ENCODE data around the gene ACKR2. TPM values are rescaled to one million over a fixed set of nuclear protein-coding genes. Genes with fewer than 3 reads are reported as not detected.

Gene ACKR2
- total RNA-seq, 2 donors from 2014 or later = 0.55 to 1.9 TPM

- 18% methylated on average over 3 of the region's 3 CpGs for WGBS
- DNase-seq (ENCODE audit: low spot score) = peak; percentile 47
- H3K4me3 ChIP-seq = no peak overlapping the region
- no peaks in the 10 kb centered on the region for H3K27me3 ChIP-seq (replicated peaks; ENCODE audit: insufficient read depth)
- no peak overlapping the region for H3K27ac ChIP-seq
- TF ChIP-seq POLR2AphosphoS5 (IDR thresholded peaks at IDR 0.05) = no peak
- peak; percentile 26 to 67 (median 64) for TF ChIP-seq CTCF (IDR thresholded peaks at IDR 0.05)
- H3K4me1 ChIP-seq (replicated peaks) = no peaks in the 10 kb centered on the region
- H3K9me3 ChIP-seq = no peaks in the 10 kb centered on the region
- H3K36me3 ChIP-seq = no peaks in the 10 kb centered on the region
- intact Hi-C loops (cut with DNase I) = loop anchor here (2.0 kb wide), 1 partner anchor 49 kb away; no protein-coding TSS in a partner anchor
These were observed 22.1 kb downstream of the ACKR2 start for GRCh38 chr3:42831321-42831713.

DNA sequence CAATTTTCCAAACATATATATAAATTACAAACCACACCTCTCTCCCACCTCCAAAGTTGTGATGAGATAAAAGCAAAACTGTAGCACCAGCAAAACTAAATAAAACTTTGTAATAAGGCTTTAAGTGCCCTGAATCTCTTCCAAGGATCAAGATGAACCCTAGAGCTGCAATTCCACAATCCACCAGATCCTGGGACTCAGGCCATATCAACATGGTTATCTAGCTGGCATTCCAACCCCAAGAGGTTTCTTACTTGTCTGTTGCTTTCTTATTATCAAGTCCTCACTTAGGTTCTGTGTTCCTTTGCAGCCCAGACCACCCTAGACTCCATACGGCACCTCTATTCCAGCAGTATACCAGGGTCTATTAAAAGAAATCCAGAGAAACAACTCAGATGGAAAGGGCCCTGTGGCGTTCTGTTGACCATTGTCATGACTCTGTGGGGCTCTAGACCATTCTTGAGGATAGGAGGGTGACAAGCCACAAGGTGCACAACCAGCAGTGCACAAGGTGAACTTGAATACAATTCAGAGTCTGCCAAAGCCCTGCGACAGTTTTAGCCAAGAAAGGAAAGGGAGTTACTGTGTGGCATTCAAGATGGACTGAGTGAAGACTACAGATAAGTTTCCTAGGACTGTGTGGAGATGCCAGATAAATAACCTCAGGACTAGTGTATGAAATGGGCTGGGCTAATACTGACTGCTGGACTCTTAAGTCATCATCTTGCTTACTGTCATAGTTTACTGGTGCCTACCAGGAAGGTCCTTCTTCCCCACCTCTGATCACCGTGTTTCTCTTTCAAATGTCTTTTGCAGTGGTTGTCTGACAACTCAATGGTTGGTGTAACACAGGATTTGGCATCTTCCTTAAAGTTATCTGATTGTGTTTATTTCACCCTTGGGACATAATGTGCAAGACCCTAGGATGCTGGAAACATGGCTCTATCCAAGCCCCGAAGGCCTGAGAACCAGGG lies 27.2 kb downstream of the ACKR2 start:
- no peak overlapping the region for H3K27ac ChIP-seq
- no peaks in the 10 kb centered on the region for H3K36me3 ChIP-seq
- H3K27me3 ChIP-seq (replicated peaks; ENCODE audit: insufficient read depth) = no peaks in the 10 kb centered on the region
- TF ChIP-seq POLR2A (IDR thresholded peaks at IDR 0.05) = no peak
- no peak for TF ChIP-seq CTCF (IDR thresholded peaks at IDR 0.05)
- no peak for TF ChIP-seq POLR2AphosphoS5 (IDR thresholded peaks at IDR 0.05)
- H3K9me3 ChIP-seq = no peaks in the 10 kb centered on the region
- no peak for DNase-seq (ENCODE audit: low spot score)
- no peaks in the 10 kb centered on the region for H3K4me1 ChIP-seq (replicated peaks)
- intact Hi-C loops (cut with DNase I) = loop anchor here (5.0 kb wide), 1 partner anchor 54 kb away; no protein-coding TSS in a partner anchor
- no peak overlapping the region for H3K4me3 ChIP-seq
- WGBS = 80% methylated on average over 5 of the region's 5 CpGs

GRCh38 chr3:42838571-42838970 lies 29.3 kb downstream of the ACKR2 start:
- Histone ChIP-seq H3K9me3 (no peaks in the 10 kb centered on the region), H3K4me1 (replicated peaks) (no peaks in the 10 kb centered on the region), H3K27me3 (replicated peaks; ENCODE audit: insufficient read depth) (no peaks in the 10 kb centered on the region), H3K27ac (no peak overlapping the region), H3K36me3 (no peaks in the 10 kb centered on the region), H3K4me3 (no peak overlapping the region)
- 52% methylated on average over 4 of the region's 4 CpGs for WGBS
- TF ChIP-seq POLR2AphosphoS5 (IDR thresholded peaks at IDR 0.05) = peak; percentile 67
- no peak for TF ChIP-seq POLR2A (IDR thresholded peaks at IDR 0.05)
- intact Hi-C loops (cut with DNase I) = loop anchor here (2.0 to 5.0 kb wide), 2 partner anchors 42 to 56 kb away; no protein-coding TSS in a partner anchor
- peak; percentile 12 for DNase-seq (ENCODE audit: low spot score)

DNA sequence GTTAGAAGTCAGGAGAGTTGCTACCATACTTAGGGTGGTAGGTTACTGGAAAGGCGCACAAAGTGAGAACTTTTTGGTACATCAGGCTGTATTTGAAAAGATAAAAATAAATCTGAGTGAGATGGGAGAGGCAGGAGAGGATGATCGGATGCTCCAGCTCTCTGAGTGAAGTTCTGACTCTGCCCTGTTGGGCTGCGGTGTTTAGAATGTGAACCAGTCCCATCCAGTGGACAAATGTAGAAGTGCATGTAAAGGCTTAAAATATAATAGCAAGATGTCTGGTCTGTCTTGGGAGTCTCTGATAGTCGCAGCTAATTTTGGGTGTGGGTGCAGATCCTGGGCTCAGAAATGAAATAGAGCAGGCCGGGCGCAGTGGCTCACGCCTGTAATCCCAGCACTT lies 30.4 kb downstream of the ACKR2 start:
- no peaks in the 10 kb centered on the region for H3K27me3 ChIP-seq (replicated peaks; ENCODE audit: insufficient read depth)
- TF ChIP-seq CTCF (IDR thresholded peaks at IDR 0.05) = peak; percentile 61 to 92 (median 80)
- peak; percentile 50 for TF ChIP-seq POLR2AphosphoS5 (IDR thresholded peaks at IDR 0.05)
- TF ChIP-seq POLR2A (IDR thresholded peaks at IDR 0.05) = no peak
- intact Hi-C loops (cut with DNase I) = loop anchor here (2.0 to 5.0 kb wide), 2 partner anchors 41 to 57 kb away; no protein-coding TSS in a partner anchor
- no peaks in the 10 kb centered on the region for H3K4me1 ChIP-seq (replicated peaks)
- no peak overlapping the region for H3K27ac ChIP-seq
- no peak overlapping the region for H3K4me3 ChIP-seq
- no peaks in the 10 kb centered on the region for H3K9me3 ChIP-seq
- no peaks in the 10 kb centered on the region for H3K36me3 ChIP-seq
- peak; percentile 57 for DNase-seq (ENCODE audit: low spot score)
- 41% methylated on average over 7 of the region's 7 CpGs for WGBS

DNA sequence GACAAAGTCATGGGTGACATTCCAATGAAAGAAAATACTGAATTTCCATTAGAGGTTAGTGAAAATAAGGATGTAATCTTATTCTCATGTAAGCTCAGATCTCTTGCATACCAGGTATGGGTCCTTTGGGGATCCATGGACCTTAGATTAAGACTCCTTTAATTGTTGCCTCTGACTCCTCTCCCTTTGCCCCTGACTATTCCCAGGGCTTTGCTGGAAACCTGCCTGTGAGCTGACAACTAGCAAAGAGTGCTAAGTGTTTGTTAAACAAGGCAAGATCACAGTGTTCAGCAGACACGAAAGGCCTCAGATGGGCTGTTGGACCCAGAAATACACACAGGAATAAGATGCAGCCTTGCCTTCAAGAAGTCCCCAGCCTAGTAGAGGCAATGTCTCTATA lies 32.1 kb downstream of the ACKR2 start:
- Histone ChIP-seq H3K27ac (no peak overlapping the region), H3K9me3 (no peaks in the 10 kb centered on the region), H3K36me3 (no peaks in the 10 kb centered on the region), H3K4me3 (no peak overlapping the region), H3K27me3 (replicated peaks; ENCODE audit: insufficient read depth) (no peaks in the 10 kb centered on the region), H3K4me1 (replicated peaks) (no peaks in the 10 kb centered on the region)
- TF ChIP-seq CTCF (IDR thresholded peaks at IDR 0.05) (no peak), POLR2A (IDR thresholded peaks at IDR 0.05) (no peak), POLR2AphosphoS5 (IDR thresholded peaks at IDR 0.05) (no peak)
- no peak for DNase-seq (ENCODE audit: low spot score)
- 50% methylated on average over 1 of the region's 1 CpG for WGBS
- intact Hi-C loops (cut with DNase I) = no loop called here

Data from prostate gland (tissue), 2 donors.